H1 (cell line): ENCODE measurements around the gene PTPN5. TPM values are rescaled to one million over a fixed set of nuclear protein-coding genes. Genes with fewer than 3 reads are reported as not detected.

Experiments
- CTCF ChIA-PET: fragments of 300-600 bp; sonication (Branson Sonifier 250); formaldehyde crosslinking; loops from one replicate; lab custom pipeline; 2021; ENCODE audit not compliant: partially characterized antibody; lab: Charles Lee
- POLR2A ChIA-PET: fragments of 300-600 bp; sonication (Branson Sonifier 250); formaldehyde crosslinking; loops from one replicate; lab custom pipeline; 2021; ENCODE audit warnings: inconsistent platforms; ENCODE audit not compliant: partially characterized antibody; lab: Charles Lee
- DNase-seq, 2 experiments: peaks; one replicate each; pipeline versions ENCODE4 v3.0.0 to v3.0.0-alpha.2; 2010 to 2022; ENCODE audit warnings: low spot score in 2 of 2, low read depth in 1 of 2, mixed read lengths in 1 of 2
- FAIRE-seq: peaks from 2 replicates; lab custom pipeline; 2011; peaks lifted over from hg19 to GRCh38; lab: Jason Lieb, UNC
- H2AFZ ChIP-seq: 2 replicates; pipeline ENCODE4 v1.8.1; 2012; ENCODE audit warnings: low read length, inconsistent platforms
- H2AK5ac ChIP-seq: 2 replicates; pipeline ENCODE4 v1.6.1; 2013; ENCODE audit warnings: low read depth, low read length
- H2BK120ac ChIP-seq: replicated peaks from 2 replicates; pipeline ENCODE3; 2013; ENCODE audit warnings: low read depth, low read length, inconsistent platforms
- H2BK12ac ChIP-seq: 2 replicates; pipeline ENCODE4 v1.6.1; 2013; ENCODE audit warnings: low read depth, low read length
- H2BK15ac ChIP-seq: 2 replicates; pipeline ENCODE4 v1.6.1; 2013; ENCODE audit warnings: low read length
- H2BK20ac ChIP-seq: 2 replicates; pipeline ENCODE4 v1.6.1; 2013; ENCODE audit warnings: low read length
- H2BK5ac ChIP-seq: 2 replicates; pipeline ENCODE4 v1.6.1; 2013; ENCODE audit warnings: low read depth, low read length
- H3K14ac ChIP-seq: 2 replicates; pipeline ENCODE4 v1.6.1; 2013; ENCODE audit warnings: inconsistent platforms; ENCODE audit not compliant: insufficient read length
- H3K18ac ChIP-seq: 2 replicates; pipeline ENCODE4 v1.6.1; 2013; ENCODE audit warnings: low read length; ENCODE audit errors: extremely low read depth
- H3K23ac ChIP-seq: 2 replicates; pipeline ENCODE4 v1.6.1; 2013; ENCODE audit warnings: inconsistent platforms; ENCODE audit not compliant: insufficient read length
- H3K23me2 ChIP-seq: 2 replicates; pipeline ENCODE4 v1.6.1; 2013; ENCODE audit warnings: low read depth, low read length
- H3K27ac ChIP-seq: 2 replicates; pipeline ENCODE4 v1.6.1; 2011; ENCODE audit warnings: low read depth, low read length, inconsistent platforms
- H3K27me3 ChIP-seq, 4 experiments: replicated peaks in 1 of 4; 1 replicate in 1 of 4; 2 replicates in 3 of 4; pipeline versions ENCODE4 v1.6.1 to v1.8.1; 2011 to 2013; ENCODE audit warnings: low read length in 3 of 4, mild to moderate bottlenecking in 3 of 4, inconsistent platforms in 2 of 4, mixed read lengths in 2 of 4, moderate library complexity in 1 of 4; ENCODE audit not compliant: control insufficient read depth in 3 of 4, insufficient read depth in 3 of 4; ENCODE audit errors: extremely low read depth in 1 of 4
- H3K36me3 ChIP-seq, 4 experiments: 2 replicates each; pipeline versions ENCODE4 v1.6.1 to v1.8.1; 2011 to 2013; ENCODE audit warnings: mild to moderate bottlenecking in 4 of 4, low read length in 3 of 4, moderate library complexity in 2 of 4, control low read depth in 1 of 4, inconsistent platforms in 1 of 4; ENCODE audit not compliant: insufficient read depth in 4 of 4, control insufficient read depth in 2 of 4
- H3K4ac ChIP-seq: replicated peaks from 2 replicates; pipeline ENCODE3; 2013; ENCODE audit warnings: low read length, low read depth, mixed read lengths, inconsistent platforms; ENCODE audit not compliant: insufficient read length
- H3K4me1 ChIP-seq, 4 experiments: replicated peaks in 1 of 4; 1 replicate in 1 of 4; 2 replicates in 3 of 4; pipeline versions ENCODE4 v1.6.1 to v1.8.1; 2011 to 2013; ENCODE audit warnings: low read length in 3 of 4, inconsistent platforms in 2 of 4, mixed read lengths in 1 of 4; ENCODE audit not compliant: insufficient read depth in 4 of 4, control insufficient read depth in 3 of 4
- H3K4me2 ChIP-seq, 2 experiments: 2 replicates each; pipeline versions ENCODE4 v1.6.1 to v1.8.1; 2011 to 2013; ENCODE audit warnings: low read depth in 2 of 2, low read length in 2 of 2, control low read depth in 1 of 2, inconsistent platforms in 1 of 2, mild to moderate bottlenecking in 1 of 2; ENCODE audit not compliant: insufficient read depth in 1 of 2
- H3K4me3 ChIP-seq, 4 experiments: fragments of 200-600, 300-600 bp in 1 of 4; sonication (generic), shearing (Covaris generic), sonication (Bioruptor Twin) in 1 of 4; 2 replicates each; pipeline versions ENCODE4 v1.5.1 to v1.8.1; 2011 to 2016; ENCODE audit warnings: low read length in 4 of 4, low read depth in 3 of 4, control low read depth in 2 of 4, inconsistent platforms in 2 of 4, mild to moderate bottlenecking in 2 of 4, mixed read lengths in 1 of 4, moderate library complexity in 1 of 4; ENCODE audit not compliant: insufficient read depth in 2 of 4; ENCODE audit errors: extremely low read depth in 1 of 4
- H3K56ac ChIP-seq: replicated peaks from 2 replicates; pipeline ENCODE3; 2013; ENCODE audit warnings: low read depth, mild to moderate bottlenecking, mixed read lengths, low read length, inconsistent platforms; ENCODE audit not compliant: insufficient read length
- H3K79me1 ChIP-seq: 2 replicates; pipeline ENCODE4 v1.6.1; 2013; ENCODE audit warnings: low read depth, low read length, control low read depth
- H3K79me2 ChIP-seq, 2 experiments: 2 replicates each; pipeline versions ENCODE4 v1.6.1 to v1.8.1; 2012 to 2013; ENCODE audit warnings: low read length in 2 of 2, mild to moderate bottlenecking in 2 of 2, inconsistent platforms in 1 of 2; ENCODE audit not compliant: insufficient read depth in 2 of 2, control insufficient read depth in 1 of 2
- H3K9ac ChIP-seq, 4 experiments: replicated peaks in 1 of 4; 1 replicate in 1 of 4; 2 replicates in 3 of 4; pipeline versions ENCODE4 v1.6.1 to v1.8.1; 2011 to 2013; ENCODE audit warnings: low read depth in 3 of 4, low read length in 3 of 4, control low read depth in 2 of 4, mild to moderate bottlenecking in 2 of 4, moderate library complexity in 2 of 4, inconsistent platforms in 1 of 4; ENCODE audit errors: extremely low read depth in 1 of 4
- H3K9me3 ChIP-seq, 2 experiments: 2 replicates each; pipeline versions ENCODE4 v1.6.1 to v1.8.1; 2012 to 2013; ENCODE audit warnings: mild to moderate bottlenecking in 2 of 2, moderate library complexity in 2 of 2, control low read depth in 1 of 2, inconsistent platforms in 1 of 2, low read depth in 1 of 2, low read length in 1 of 2, mixed read lengths in 1 of 2; ENCODE audit not compliant: insufficient read depth in 2 of 2
- H4K20me1 ChIP-seq, 2 experiments: replicated peaks in 1 of 2; 2 replicates each; pipeline versions ENCODE3 to v1.8.1; 2011 to 2013; ENCODE audit warnings: inconsistent platforms in 2 of 2, low read length in 2 of 2, mild to moderate bottlenecking in 1 of 2; ENCODE audit not compliant: insufficient read depth in 2 of 2, control insufficient read depth in 1 of 2
- H4K5ac ChIP-seq: 2 replicates; pipeline ENCODE4 v1.6.1; 2013; ENCODE audit warnings: low read length, low read depth, mixed read lengths, inconsistent platforms; ENCODE audit not compliant: insufficient read length
- H4K8ac ChIP-seq: 2 replicates; pipeline ENCODE4 v1.8.0; 2013; ENCODE audit warnings: mild to moderate bottlenecking, moderate library complexity, low read length, inconsistent platforms; ENCODE audit not compliant: insufficient read depth; ENCODE audit errors: extremely low read depth
- H4K91ac ChIP-seq: replicated peaks from 2 replicates; pipeline ENCODE3; 2013; ENCODE audit warnings: low read length, mixed read lengths, inconsistent platforms; ENCODE audit not compliant: insufficient read length
- ATF2 ChIP-seq: IDR thresholded peaks from 2 replicates; pipeline ENCODE4 v1.6.1; 2012; ENCODE audit warnings: low read length, inconsistent platforms
- RNF2 ChIP-seq: fragments of 200-900, 300-1000 bp; sonication (generic); IDR thresholded peaks from 2 replicates; pipeline ENCODE4 v1.7.1; 2016; ENCODE audit warnings: borderline replicate concordance, low read depth, mild to moderate bottlenecking, antibody characterized with exemption, low read length; ENCODE audit not compliant: poor library complexity, severe bottlenecking; ENCODE audit errors: missing control alignments
- WGBS, 2 experiments: shearing (Covaris generic) in 1 of 2; methylation state at CpG; one replicate each; pipeline versions ENCODE4 v1.1.6 to v1.1.7; 2013 to 2015; ENCODE audit warnings: low lambda C conversion rate in 2 of 2, mixed read lengths in 2 of 2, inconsistent platforms in 1 of 2, low coverage in 1 of 2, missing lambda C conversion rate in 1 of 2; ENCODE audit not compliant: insufficient replicate concordance in 2 of 2, insufficient coverage in 1 of 2, insufficient read length in 1 of 2; ENCODE audit errors: extremely low coverage in 1 of 2, missing lambda C conversion rate in 1 of 2; 5-methylcytosine and 5-hydroxymethylcytosine counted together
- polyA plus RNA-seq, 7 experiments: library from polyadenylated mRNA; depleted of rRNA in 3 of 7; stranded (reverse) in 5 of 7; unstranded in 2 of 7; fragments of >200 nt in 5 of 7; fragments of 200-250 nt in 2 of 7; gene quantifications; 1 replicate in 5 of 7; 2 replicates in 1 of 7; 4 replicates in 1 of 7; pipeline versions ENCODE4 v1.2.1 to v1.2.3, GENCODE V29; 2011 to 2013; ENCODE audit warnings: missing spikeins in 2 of 7, mixed read lengths in 2 of 7
- total RNA-seq: library from RNA; stranded (reverse); fragmentation: NEBNext Ultra II Directional; extraction: Animal tissue kit (Norgen Biotek cat#: 25700); gene quantifications from 2 replicates; pipeline ENCODE4 v1.2.1, GENCODE V29; 2021

The PTPN5 gene
- total and polyA plus RNA-seq, 2 of the 8 experiments (the other 6 are each of a cell fraction or from before 2014, with no cell fraction given), result 8.4 to 12.9 TPM

- H3K9ac ChIP-seq, result no peak overlapping the region
- DNase-seq, result peak in 1 of 2 experiments; percentile 54
- H2BK120ac ChIP-seq, result no peak overlapping the region
- no peaks in the 10 kb centered on the region for H4K20me1 ChIP-seq
- CTCF ChIA-PET, result interaction anchor here (0.6 to 12.1 kb wide), 7 partner anchors 11 to 306 kb away, joined by 3 to 363 read pairs (median 5); partner anchors contain the start of gene PTPN5
- H3K4me3 ChIP-seq, result no peak overlapping the region; a peak in 1 of 8 replicates
- POLR2A ChIA-PET, result no interaction called here
- peak overlapping the region; percentile 61 for H4K91ac ChIP-seq
- peak overlapping the region; percentile 45; the same call in 1 of the 2 replicates for H2BK5ac ChIP-seq
- H3K4ac ChIP-seq, result no peak overlapping the region
- no peaks in the 10 kb centered on the region for H3K79me2 ChIP-seq
- H3K79me1 ChIP-seq, result no peaks in the 10 kb centered on the region
- peak overlapping the region; percentile 13 to 19; a peak in 1 of 4 replicates for H3K4me2 ChIP-seq
- no peak overlapping the region for H4K8ac ChIP-seq
- no peaks in the 10 kb centered on the region for H3K36me3 ChIP-seq
- no peak overlapping the region for H4K5ac ChIP-seq
- H3K14ac ChIP-seq, result no peak overlapping the region
- H3K23me2 ChIP-seq, result no peaks in the 10 kb centered on the region
- no peak overlapping the region; the same call in none of the 2 replicates for H3K18ac ChIP-seq
- no peak for FAIRE-seq
- no peak overlapping the region for H3K23ac ChIP-seq
- 0 out of 2 replicates have a peak overlapping the region, but pooled peaks have one; percentile 60 for H2BK12ac ChIP-seq
- no peak overlapping the region for H3K27ac ChIP-seq
- H3K4me1 ChIP-seq, result peaks cover 0 to 20% (median 8%) of the 10 kb centered on the region in 4 experiments; a peak in 5 of 7 replicates
- H3K56ac ChIP-seq, result no peak overlapping the region
- H2BK20ac ChIP-seq, result no peak overlapping the region
- H2AK5ac ChIP-seq, result no peak overlapping the region
- TF ChIP-seq RNF2, result no peak
- no peak for TF ChIP-seq ATF2
- no peak overlapping the region for H2AFZ ChIP-seq
- 67% methylated on average over 5 of the region's 8 CpGs; no CpG with 5 or more reads in 1 of the 2 experiments for WGBS, 2 experiments
- H3K27me3 ChIP-seq, result 0 out of 7 replicates have a peak, but pooled peaks cover 0 to 3% (median 0%) of the 10 kb centered on the region in 4 experiments
- H3K9me3 ChIP-seq, result no peaks in the 10 kb centered on the region
- H2BK15ac ChIP-seq, result no peak overlapping the region
These were observed 18.5 kb downstream of the PTPN5 start for GRCh38 chr11:18773104-18773503.
